ENCODE results near the gene MSX2. TPM values are rescaled to one million over a fixed set of nuclear protein-coding genes. Genes with fewer than 3 reads are reported as not detected.

Gene MSX2
- total and polyA plus RNA-seq, 9 of the 15 experiments (the other 6 are each of a cell fraction or from before 2014, with no cell fraction given): not detected

GRCh38 chr5:174733091-174733690, 8.8 kb downstream of the MSX2 start:
- BruUV-seq (replicated peaks): no TSS peak
- POLR2A ChIA-PET: no interaction called here
- Histone ChIP-seq H3K27me3 (ENCODE audit: control insufficient read depth in 2 of 2, insufficient read depth in 2 of 2, low read length in 2 of 2) (peaks cover 23 to 56% of the 10 kb centered on the region in 2 experiments; a peak in 4 of 5 replicates), H3K27ac (ENCODE audit: extremely low read depth, low read depth, low read length) (no peak overlapping the region), H3K36me3 (ENCODE audit: control insufficient read depth, insufficient read depth, low read length) (no peaks in the 10 kb centered on the region), H3K9ac (ENCODE audit: insufficient read depth in 1 of 2, low read depth in 2 of 2, low read length in 2 of 2) (no peak overlapping the region), H3K9me3 (replicated peaks; ENCODE audit: control insufficient read depth, insufficient read depth, low read depth, low read length) (no peaks in the 10 kb centered on the region), H3K79me2 (ENCODE audit: control insufficient read depth, insufficient read depth, low read length) (no peaks in the 10 kb centered on the region), H3K4me2 (ENCODE audit: insufficient read depth, low read length) (no peak overlapping the region), H3K9me1 (ENCODE audit: control insufficient read depth, insufficient read depth, low read length) (no peaks in the 10 kb centered on the region), H2AFZ (ENCODE audit: low read depth, low read length) (no peak overlapping the region), H3K4me3 (no peak overlapping the region), H4K20me1 (replicated peaks; ENCODE audit: control insufficient read depth, insufficient read depth, low read length) (no peaks in the 10 kb centered on the region), H3K4me1 (replicated peaks in 1 of 2; ENCODE audit: control insufficient read depth in 2 of 2, insufficient read depth in 2 of 2, low read length in 2 of 2) (peaks cover 0 to 7% of the 10 kb centered on the region in 2 experiments; a peak in 2 of 5 replicates)
- intact Hi-C loops (cut with micrococcal nuclease): no loop called here
- ATAC-seq (no peak), FAIRE-seq (no peak), DNase-seq (ENCODE audit: extremely low read depth in 1 of 4, low spot score in 3 of 4) (no peak)
- 0% methylated on average over 13 of the region's 15 CpGs for WGBS (ENCODE audit: insufficient coverage, low coverage, missing lambda C conversion rate)
- in situ Hi-C loops (cut with MboI): loop anchor here (5.0 kb wide), 1 partner anchor 316 kb away; no protein-coding TSS in a partner anchor
- CTCF ChIA-PET (ENCODE audit: low intra/inter-chr PET ratio): no interaction called here
- no peak for TF ChIP-seq HINFP (tag; conservative IDR thresholded peaks at IDR 0.05; ENCODE audit: low read depth)
- TF ChIP-seq AFF1 (IDR thresholded peaks at IDR 0.05; ENCODE audit: low read depth in 1 of 2, partially characterized antibody in 2 of 2): no peak
- TF ChIP-seq HMG20A (CRISPR knock-in tag; conservative IDR thresholded peaks at IDR 0.05): no peak
- no peak for TF ChIP-seq AFF4 (CRISPR knock-in tag; IDR thresholded peaks at IDR 0.05)
- TF ChIP-seq PURB (CRISPR knock-in tag; IDR thresholded peaks at IDR 0.05; ENCODE audit: low read depth): no peak
